HepG2 (cell line): ENCODE measurements around the gene MSRB2. TPM values are rescaled to one million over a fixed set of nuclear protein-coding genes. Genes with fewer than 3 reads are reported as not detected.

ENCODE experiments used
- ATAC-seq: fragments of 200-7000 bp; cut with Tn5 transposase; 3 replicates; pipeline ENCODE4 v1.9.1; 2020; ENCODE audit warnings: mild to moderate bottlenecking, moderate library complexity
- BruUV-seq: library from RNA; stranded (reverse); fragments of 400-500 nt; replicated peaks from 2 replicates; lab custom pipeline; 2021; lab: Mats Ljungman, UMichigan
- CTCF ChIA-PET: fragments of 300-600 bp; formaldehyde crosslinking; extraction: SDS; loops from one replicate; lab custom pipeline; 2021; ENCODE audit warnings: low total read pairs, inconsistent platforms, low intra/inter-chr PET ratio; lab: Yijun Ruan, JAX
- POLR2A ChIA-PET: fragments of 350-600 bp; sonication (Branson Sonifier 250); formaldehyde crosslinking; loops from one replicate; lab custom pipeline; 2020; ENCODE audit warnings: antibody characterized with exemption, inconsistent platforms; lab: Yijun Ruan, JAX
- DNase-seq: peaks from one replicate; pipeline ENCODE4 v3.0.0-alpha.2; 2015; ENCODE audit warnings: low spot score
- FAIRE-seq: peaks from 3 replicates; lab custom pipeline; 2011; peaks lifted over from hg19 to GRCh38; lab: Jason Lieb, UNC
- H2AFZ ChIP-seq: one replicate; pipeline ENCODE4 v1.6.1; 2011; ENCODE audit warnings: low read length, inconsistent platforms
- H3K27ac ChIP-seq: fragments of 300-600 bp; 3 replicates; pipeline ENCODE4 v1.8.0; 2011; ENCODE audit warnings: mixed run types, mild to moderate bottlenecking, mixed read lengths, low read length, inconsistent platforms; ENCODE audit not compliant: insufficient read depth; ENCODE audit errors: extremely low read length
- H3K27me3 ChIP-seq, 2 experiments: fragments of 200-600 bp in 1 of 2; 2 replicates in 1 of 2; 3 replicates in 1 of 2; pipeline versions ENCODE4 v1.6.0 to v1.8.0; 2011; ENCODE audit warnings: low read length in 2 of 2, mild to moderate bottlenecking in 2 of 2, moderate library complexity in 2 of 2, inconsistent platforms in 1 of 2; ENCODE audit not compliant: insufficient read depth in 2 of 2, control insufficient read depth in 1 of 2
- H3K36me3 ChIP-seq, 2 experiments: fragments of 200-600 bp in 1 of 2; replicated peaks in 1 of 2; 2 replicates in 1 of 2; 3 replicates in 1 of 2; pipeline versions ENCODE4 v1.5.1 to v1.8.0; 2011; ENCODE audit warnings: low read length in 2 of 2, inconsistent platforms in 1 of 2; ENCODE audit not compliant: insufficient read depth in 2 of 2, control insufficient read depth in 1 of 2
- H3K4me1 ChIP-seq: 2 replicates; pipeline ENCODE4 v1.5.1; 2012; ENCODE audit warnings: low read length, inconsistent platforms; ENCODE audit not compliant: insufficient read depth
- H3K4me2 ChIP-seq: 2 replicates; pipeline ENCODE4 v1.6.0; 2011; ENCODE audit warnings: low read depth, low read length, inconsistent platforms
- H3K4me3 ChIP-seq, 3 experiments: fragments of 200-600 bp in 1 of 3; sonication (generic), shearing (Covaris generic) in 1 of 3; replicated peaks in 1 of 3; 2 replicates each; pipeline ENCODE4 v1.5.1; 2011 to 2016; ENCODE audit warnings: low read length in 3 of 3, inconsistent platforms in 2 of 3, low read depth in 2 of 3, mild to moderate bottlenecking in 2 of 3, control low read depth in 1 of 3, mixed read lengths in 1 of 3; ENCODE audit not compliant: insufficient read depth in 1 of 3
- H3K79me2 ChIP-seq: one replicate; pipeline ENCODE4 v1.6.1; 2011; ENCODE audit warnings: low read length, inconsistent platforms; ENCODE audit not compliant: insufficient read depth
- H3K9ac ChIP-seq: 2 replicates; pipeline ENCODE4 v1.6.0; 2011; ENCODE audit warnings: mild to moderate bottlenecking, low read depth, low read length, inconsistent platforms; ENCODE audit not compliant: insufficient read depth
- H3K9me3 ChIP-seq: 2 replicates; pipeline ENCODE4 v1.5.1; 2012; ENCODE audit warnings: mild to moderate bottlenecking, low read length
- H4K20me1 ChIP-seq: 2 replicates; pipeline ENCODE4 v1.6.0; 2011; ENCODE audit warnings: inconsistent platforms, mild to moderate bottlenecking, low read length, moderate library complexity; ENCODE audit not compliant: insufficient read depth
- ESRRA ChIP-seq: sonication (generic); formaldehyde crosslinking; IDR thresholded peaks from 2 replicates; pipeline ENCODE4 v1.5.1; 2020; ENCODE audit warnings: mild to moderate bottlenecking, low read depth, missing genetic modification reagents
- HMGXB4 ChIP-seq, 2 experiments: sonication (generic) in 1 of 2; formaldehyde crosslinking in 1 of 2; IDR thresholded peaks; 2 replicates each; pipeline versions ENCODE4 v1.4.0 to v1.6.1; 2018 to 2020; ENCODE audit warnings: missing genetic modification reagents in 2 of 2, borderline replicate concordance in 1 of 2, low read depth in 1 of 2, mild to moderate bottlenecking in 1 of 2, missing biosample characterization in 1 of 2
- KIAA2018 ChIP-seq: sonication (generic); formaldehyde crosslinking; IDR thresholded peaks from 2 replicates; pipeline ENCODE4 v1.5.0; 2020; ENCODE audit warnings: mild to moderate bottlenecking, missing genetic modification reagents, borderline replicate concordance
- SATB2 ChIP-seq: sonication (generic); formaldehyde crosslinking; IDR thresholded peaks from 2 replicates; pipeline ENCODE4 v1.5.0; 2020; ENCODE audit warnings: missing genetic modification reagents
- TEAD3 ChIP-seq: optimal IDR thresholded peaks from 2 replicates; pipeline ENCODE3; 2016; ENCODE audit warnings: borderline replicate concordance
- ZEB1 ChIP-seq: IDR thresholded peaks from 2 replicates; pipeline ENCODE4 v1.6.1; 2012; ENCODE audit warnings: mild to moderate bottlenecking, low read depth, inconsistent platforms; ENCODE audit not compliant: insufficient replicate concordance
- ZNF33A ChIP-seq: sonication (generic); formaldehyde crosslinking; IDR thresholded peaks from 2 replicates; pipeline ENCODE4 v1.5.1; 2020; ENCODE audit warnings: missing genetic modification reagents, mild to moderate bottlenecking, moderate library complexity, borderline replicate concordance
- ZNF790 ChIP-seq: sonication (generic); formaldehyde crosslinking; IDR thresholded peaks from 2 replicates; pipeline ENCODE4 v1.8.0; 2022; ENCODE audit warnings: missing genetic modification reagents, mild to moderate bottlenecking, borderline replicate concordance
- WGBS: methylation state at CpG from one replicate; pipeline ENCODE4 v1.1.6; 2017; ENCODE audit warnings: low lambda C conversion rate; 5-methylcytosine and 5-hydroxymethylcytosine counted together
- in situ Hi-C: cut with HindIII; loops from 2 replicates; pipeline ENCODE4 v1.10.0; 2017; ENCODE audit warnings: low pct_unique_long_range_greater_than_20kb; ENCODE audit not compliant: extremely low pct_ligation_motif_present
- intact Hi-C: fragments of 100-400 bp; cut with micrococcal nuclease; formaldehyde crosslinking; loops from one replicate; pipeline ENCODE4 v1.10.0; 2022; ENCODE audit not compliant: unreplicated experiment
- polyA plus RNA-seq, 8 experiments: library from polyadenylated mRNA; depleted of rRNA in 3 of 8; stranded (reverse) in 7 of 8; unstranded in 1 of 8; fragments of >200 nt; fragmentation: Illumina TruSeq in 4 of 8; extraction: Trizol in 4 of 8; gene quantifications; 2 replicates each; pipeline versions ENCODE4 v1.2.1 to v1.2.3, GENCODE V29; 2011 to 2016; ENCODE audit warnings: low read depth in 4 of 8, missing spikeins in 1 of 8, mixed read lengths in 1 of 8; ENCODE audit not compliant: insufficient read depth in 1 of 8
- total RNA-seq, 5 experiments: library from RNA; depleted of rRNA; stranded (reverse); fragments of >200 nt; fragmentation: Illumina TruSeq; extraction: Trizol; gene quantifications; 2 replicates each; pipeline ENCODE4 v1.2.3, GENCODE V29; 2016; ENCODE audit warnings: low read depth in 1 of 5

Gene MSRB2
- total and polyA plus RNA-seq, 2 of the 13 experiments (the other 11 are each of a cell fraction or from before 2014, with no cell fraction given): 8.3 to 22.1 TPM

GRCh38 chr10:23073527-23073926 lies 21.9 kb upstream of the MSRB2 start:
- TF ChIP-seq SATB2 (CRISPR knock-in tag) (no peak), TEAD3 (CRISPR knock-in tag) (no peak), KIAA2018 (CRISPR knock-in tag) (no peak), ZEB1 (no peak), HMGXB4 (CRISPR knock-in tag; IDR thresholded peaks at IDR 0.05; ENCODE audit: borderline replicate concordance in 1 of 2, low read depth in 1 of 2) (no peak), ZNF33A (CRISPR knock-in tag) (no peak), ESRRA (CRISPR knock-in tag) (no peak), ZNF790 (no peak)
- ATAC-seq (no peak), DNase-seq (no peak), FAIRE-seq (no peak)
- Histone ChIP-seq H3K4me2 (no peak overlapping the region), H4K20me1 (no peaks in the 10 kb centered on the region), H3K9ac (no peak overlapping the region), H3K36me3 (no peaks in the 10 kb centered on the region), H3K79me2 (no peaks in the 10 kb centered on the region), H2AFZ (no peak overlapping the region), H3K27me3 (no peaks in the 10 kb centered on the region; a peak in 1 of 5 replicates), H3K4me1 (no peaks in the 10 kb centered on the region), H3K4me3 (no peak overlapping the region), H3K27ac (no peak overlapping the region), H3K9me3 (no peaks in the 10 kb centered on the region)
- intact Hi-C loops (no loop called here), in situ Hi-C loops (no loop called here)
- ChIA-PET POLR2A (no interaction called here), CTCF (no interaction called here)
- BruUV-seq: no TSS peak
- WGBS: 31% methylated on average over 3 of the region's 3 CpGs
